Fibroblast of skin of back (primary cell): Measurements from ENCODE around the gene SLC22A17.

Experiments
- DNase-seq: peaks from one replicate; pipeline ENCODE4 v3.0.0-alpha.2; 2013

Gene SLC22A17

DNA sequence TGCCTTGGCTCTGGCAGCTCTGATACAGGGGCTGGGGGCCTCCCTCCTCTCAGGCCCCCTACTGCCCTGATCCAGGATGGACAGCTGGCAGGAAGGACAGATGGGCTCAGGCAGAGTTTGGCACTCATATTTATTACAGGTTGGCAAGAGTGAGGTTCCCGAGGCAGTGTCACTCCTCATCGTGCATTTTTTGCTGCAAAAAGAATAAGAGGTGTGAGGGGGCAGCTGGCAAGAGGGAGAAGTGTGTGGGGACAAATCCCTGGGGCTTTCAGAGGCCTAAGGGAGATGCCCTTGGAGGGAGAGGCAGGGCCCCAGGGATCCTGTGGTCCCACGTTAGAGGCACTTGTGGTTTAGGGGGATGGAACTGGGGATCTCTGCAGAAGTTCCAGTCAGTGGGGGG, 29.2 kb upstream of the SLC22A17 start:
- no peak for DNase-seq

DNA sequence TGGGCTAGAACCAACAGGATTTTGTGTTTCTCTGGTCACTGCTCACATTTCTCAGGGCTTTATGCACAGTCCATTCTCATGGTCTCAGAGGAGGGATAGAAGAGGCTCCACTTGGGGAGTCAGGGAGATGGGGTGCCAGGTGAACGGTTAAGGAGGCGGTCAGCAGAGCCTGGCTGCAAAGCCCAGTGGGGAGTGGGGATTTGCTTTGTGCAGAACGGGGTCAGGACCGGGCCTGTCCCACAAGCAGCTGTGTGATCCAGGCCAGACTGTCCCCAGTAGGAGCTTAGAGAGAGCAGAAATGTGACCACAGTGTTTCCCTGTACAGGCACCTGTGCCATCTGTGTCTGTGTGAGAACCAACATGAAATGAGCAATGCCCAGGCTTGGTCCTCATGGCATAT, 28.3 kb upstream of the SLC22A17 start:
- DNase-seq: no peak

DNA sequence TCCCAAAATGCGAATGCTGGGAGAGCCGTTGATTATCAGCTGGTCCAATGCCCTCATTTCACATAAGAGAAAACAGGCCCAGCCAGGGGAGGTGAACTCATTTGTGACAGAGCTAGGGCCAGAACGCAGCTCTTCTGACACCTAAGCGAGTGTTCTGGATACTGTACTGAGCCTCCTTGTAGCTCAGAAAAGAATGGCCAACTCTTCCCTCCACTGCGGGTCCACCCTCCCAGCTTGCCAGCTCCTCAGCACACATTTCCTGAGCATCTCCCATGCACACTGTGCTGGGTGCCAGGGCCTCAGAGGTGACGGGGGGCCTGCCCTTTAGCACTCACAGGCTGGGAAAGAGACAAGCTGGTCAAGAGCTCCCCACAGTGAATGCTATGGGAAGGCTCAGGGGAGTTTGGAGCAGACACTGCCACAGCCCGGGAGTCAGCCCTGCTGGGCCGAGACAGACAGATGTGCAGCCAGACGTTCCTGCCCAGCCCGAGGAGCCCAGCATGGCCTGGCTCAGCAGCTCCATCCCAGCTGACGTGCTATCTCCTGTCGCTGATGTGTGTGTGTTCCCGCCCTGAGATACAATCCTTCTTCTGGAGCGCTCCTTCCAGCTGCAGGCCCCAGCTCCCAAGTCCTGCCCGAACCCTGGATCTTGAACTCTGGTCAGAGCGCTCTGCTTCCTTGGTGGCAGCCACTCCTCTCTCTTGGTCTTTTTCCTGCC, 27.7 kb upstream of the SLC22A17 start:
- no peak for DNase-seq

DNA sequence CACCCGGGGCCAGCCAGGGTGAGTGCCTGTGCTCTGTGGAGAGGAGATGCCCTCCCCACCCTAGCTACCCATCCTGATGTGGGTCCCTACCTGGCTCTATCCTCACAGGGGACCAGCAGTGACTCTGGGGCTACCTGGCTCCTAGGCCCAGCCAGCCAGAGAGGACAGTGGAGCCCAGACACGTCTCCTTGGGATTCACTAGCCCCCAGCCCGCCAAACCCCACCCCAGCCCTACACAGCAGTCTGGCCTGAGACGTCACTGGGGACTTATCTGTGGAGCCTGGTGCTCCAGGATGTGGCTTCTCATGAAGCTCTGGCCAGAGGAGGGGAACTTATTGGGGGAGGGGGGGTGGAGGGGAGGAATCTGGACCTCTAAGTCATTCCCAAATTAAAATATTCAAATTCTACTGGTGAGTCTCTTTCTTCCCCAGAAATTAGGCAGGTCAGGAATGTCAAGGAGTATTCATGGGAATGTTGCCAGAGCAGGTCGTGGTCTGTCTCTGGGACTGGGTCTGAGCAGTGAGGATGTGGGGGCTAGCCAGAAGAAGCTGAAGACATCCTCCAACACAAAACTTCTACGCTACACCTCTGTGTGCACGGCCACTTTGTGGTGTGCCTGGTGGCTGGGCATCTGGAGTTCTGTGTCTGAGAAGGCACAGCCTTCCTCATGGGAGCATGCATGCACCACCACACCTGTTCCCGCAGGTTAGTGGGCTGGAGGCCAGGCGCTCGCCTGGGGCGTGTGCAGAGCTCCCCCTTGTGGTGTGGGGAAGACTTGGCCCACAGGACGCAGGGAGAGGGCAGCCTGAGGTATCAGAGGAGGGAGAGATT, 26.9 kb upstream of the SLC22A17 start:
- peak; percentile 22 for DNase-seq

DNA sequence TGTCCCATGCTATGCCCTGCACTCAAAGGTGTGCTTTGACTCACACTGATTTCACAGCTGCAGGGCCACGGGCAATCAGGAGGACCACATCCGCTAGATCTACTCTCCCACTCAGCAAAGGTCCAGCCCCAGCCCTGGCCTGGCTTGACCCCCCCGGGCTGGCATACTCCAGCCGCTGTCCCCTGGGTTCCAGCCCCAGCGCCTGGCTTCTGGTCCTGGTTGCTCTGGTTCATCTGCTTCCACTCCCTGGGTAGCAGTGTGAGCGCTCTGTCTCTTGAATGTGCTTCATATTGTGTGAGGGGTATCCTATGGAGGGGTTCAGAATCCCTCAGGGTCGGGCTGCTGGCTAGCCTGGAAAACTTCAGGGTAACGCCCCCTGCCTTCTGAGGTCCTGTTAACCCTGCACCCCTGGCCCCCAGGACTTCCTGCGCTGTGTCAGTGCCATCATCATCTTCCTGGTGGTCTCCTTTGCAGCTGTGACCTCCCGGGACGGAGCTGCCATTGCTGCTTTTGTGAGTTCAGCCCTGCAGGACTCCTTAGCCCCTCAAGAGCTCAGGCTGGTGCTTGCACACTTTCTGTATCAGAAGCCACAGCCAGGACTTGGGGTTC, 26.0 kb upstream of the SLC22A17 start:
- DNase-seq: no peak

DNA sequence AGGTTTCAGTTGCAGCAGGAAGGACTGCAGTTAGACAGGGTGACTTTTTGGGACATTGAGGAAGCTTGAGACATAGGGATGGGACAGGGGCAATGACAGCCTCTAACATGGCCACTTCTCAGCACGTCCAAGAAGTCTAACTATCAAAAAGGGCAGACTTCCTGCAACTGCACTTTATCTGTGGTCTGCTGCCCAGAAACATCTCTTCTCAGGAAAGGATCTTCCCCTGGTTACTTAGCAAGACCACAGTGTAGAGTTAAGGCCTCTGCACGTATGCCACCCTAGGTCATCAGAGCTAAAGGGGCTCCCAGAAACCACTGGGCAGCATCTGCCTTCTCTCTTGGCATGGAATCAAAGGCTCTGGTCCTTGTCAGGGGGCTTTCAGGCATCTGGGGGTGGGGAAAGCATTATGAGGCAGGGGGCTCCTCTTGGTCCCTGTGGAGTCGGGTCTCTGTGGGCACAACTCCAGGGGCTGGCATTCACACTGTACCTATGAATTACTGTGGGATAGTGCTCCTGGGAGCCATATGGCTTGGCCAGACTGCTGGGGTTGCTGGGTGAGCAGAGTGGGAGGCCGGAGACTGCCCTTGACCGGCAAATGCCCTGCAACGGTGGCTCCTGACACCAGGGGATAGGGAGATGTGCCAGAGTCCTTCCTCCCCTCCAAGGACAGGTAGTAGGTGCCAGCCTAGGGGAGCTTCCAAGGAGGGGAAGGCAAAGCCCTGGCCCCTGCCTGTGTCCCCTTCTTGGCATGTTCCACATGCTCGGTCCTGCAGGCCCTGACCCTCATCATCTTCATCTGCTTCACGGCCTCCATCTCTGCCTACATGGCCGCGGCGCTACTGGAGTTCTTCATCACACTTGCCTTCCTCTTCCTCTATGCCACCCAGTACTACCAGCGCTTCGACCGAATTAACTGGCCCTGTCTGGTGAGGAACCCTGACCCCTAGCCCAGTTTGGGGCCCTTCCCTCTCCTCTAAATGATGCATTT, 25.2 kb upstream of the SLC22A17 start:
- no peak for DNase-seq

DNA sequence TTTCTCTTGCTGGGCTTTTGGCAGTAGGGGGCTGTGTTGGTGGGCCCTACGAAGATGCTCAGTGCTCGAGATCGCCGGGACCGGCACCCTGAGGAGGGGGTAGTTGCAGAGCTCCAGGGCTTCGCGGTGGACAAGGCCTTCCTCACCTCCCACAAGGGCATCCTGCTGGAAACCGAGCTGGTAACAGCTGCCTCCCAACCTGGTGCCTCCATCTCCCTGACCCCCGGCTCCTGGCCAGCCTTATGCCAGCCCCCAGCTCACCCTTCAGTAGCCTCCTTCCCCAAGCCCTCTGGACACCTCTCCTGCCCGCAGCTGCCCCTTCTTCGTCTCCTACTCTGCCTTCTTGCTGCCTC, 24.5 kb upstream of the SLC22A17 start:
- DNase-seq: no peak

DNA sequence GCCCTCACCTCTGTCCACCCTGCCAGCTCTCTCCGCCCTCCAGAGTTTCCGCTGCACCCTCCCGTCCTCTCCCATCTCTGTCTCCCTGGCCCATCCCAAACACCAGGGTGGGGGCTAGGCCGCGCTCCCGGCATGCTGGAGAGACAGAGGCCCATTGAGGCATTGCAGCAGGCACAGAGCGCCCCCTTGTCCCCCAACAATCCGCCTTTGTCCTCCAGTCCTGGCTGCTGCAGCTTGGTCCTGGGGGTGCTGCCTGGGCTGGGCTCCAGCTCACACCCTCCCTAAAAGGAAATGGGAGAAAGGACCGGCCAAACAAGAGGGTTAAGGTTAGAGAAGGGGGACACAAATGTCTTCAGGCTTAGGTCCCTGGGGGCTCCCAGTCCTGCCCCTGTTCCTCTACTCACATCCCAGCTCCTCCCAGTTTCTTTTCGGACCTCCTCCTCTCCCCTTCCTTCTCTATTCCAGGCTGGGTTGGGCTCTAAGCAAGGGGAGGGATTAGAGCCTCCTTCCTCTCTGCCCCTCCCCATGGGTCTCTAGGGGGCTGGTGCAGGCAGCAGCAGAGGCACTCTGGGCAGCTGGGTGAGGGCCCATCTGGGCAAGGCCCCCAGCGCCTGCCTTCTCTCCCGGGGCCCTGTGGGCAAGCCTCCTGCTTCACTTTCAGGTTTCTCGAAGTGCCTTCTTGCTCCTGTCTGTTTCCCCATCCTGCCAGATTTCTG, 24.0 kb upstream of the SLC22A17 start, which contains the start of gene CMTM5:
CMTM5 (plus strand) TSS at position 565 of the 716 bp plus-strand sequence. CDS start 206 bp downstream, outside the sequence.
- DNase-seq: peak; percentile 33

DNA sequence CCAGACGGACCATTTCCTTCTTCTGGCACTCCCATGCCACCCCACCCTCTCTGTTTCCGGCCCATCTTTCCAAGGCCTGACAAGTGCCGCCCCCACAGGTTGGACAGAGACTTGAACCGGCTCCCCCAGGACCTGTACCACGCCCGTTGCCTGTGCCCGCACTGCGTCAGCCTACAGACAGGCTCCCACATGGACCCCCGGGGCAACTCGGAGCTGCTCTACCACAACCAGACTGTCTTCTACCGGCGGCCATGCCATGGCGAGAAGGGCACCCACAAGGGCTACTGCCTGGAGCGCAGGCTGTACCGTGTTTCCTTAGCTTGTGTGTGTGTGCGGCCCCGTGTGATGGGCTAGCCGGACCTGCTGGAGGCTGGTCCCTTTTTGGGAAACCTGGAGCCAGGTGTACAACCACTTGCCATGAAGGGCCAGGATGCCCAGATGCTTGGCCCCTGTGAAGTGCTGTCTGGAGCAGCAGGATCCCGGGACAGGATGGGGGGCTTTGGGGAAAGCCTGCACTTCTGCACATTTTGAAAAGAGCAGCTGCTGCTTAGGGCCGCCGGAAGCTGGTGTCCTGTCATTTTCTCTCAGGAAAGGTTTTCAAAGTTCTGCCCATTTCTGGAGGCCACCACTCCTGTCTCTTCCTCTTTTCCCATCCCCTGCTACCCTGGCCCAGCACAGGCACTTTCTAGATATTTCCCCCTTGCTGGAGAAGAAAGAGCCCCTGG, 23.0 kb upstream of the SLC22A17 start:
- no peak for DNase-seq

DNA sequence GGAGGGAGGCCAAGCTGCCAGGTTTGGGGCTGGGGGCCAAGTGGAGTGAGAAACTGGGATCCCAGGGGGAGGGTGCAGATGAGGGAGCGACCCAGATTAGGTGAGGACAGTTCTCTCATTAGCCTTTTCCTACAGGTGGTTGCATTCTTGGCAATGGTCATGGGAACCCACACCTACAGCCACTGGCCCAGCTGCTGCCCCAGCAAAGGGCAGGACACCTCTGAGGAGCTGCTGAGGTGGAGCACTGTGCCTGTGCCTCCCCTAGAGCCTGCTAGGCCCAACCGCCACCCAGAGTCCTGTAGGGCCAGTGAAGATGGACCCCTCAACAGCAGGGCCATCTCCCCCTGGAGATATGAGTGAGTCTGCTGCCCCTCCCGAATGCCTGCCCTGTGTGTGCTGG, 20.4 kb upstream of the SLC22A17 start:
- DNase-seq: no peak

DNA sequence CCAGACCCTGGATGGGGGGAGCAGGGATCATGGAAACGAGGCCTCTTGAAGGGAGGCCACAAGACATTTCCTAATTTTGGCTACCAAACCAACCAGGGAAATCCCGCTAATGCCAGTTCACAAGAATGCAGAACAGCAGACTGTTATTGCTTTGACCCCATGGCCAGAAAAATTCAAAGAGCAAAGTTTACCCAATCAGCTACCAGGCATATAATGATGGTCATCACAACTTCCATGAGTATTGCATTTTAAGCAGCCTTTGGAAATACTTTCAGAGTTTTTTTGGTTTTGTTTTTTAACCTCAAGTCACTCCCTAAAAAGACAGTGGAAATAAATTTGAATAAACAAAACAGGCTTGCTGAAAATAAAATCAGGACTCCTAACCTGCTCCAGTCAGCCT, 19.8 kb upstream of the SLC22A17 start, which contains the start of gene IL25:
IL25 (plus strand) TSS at position 301 of the 400 bp plus-strand sequence.
- no peak for DNase-seq

DNA sequence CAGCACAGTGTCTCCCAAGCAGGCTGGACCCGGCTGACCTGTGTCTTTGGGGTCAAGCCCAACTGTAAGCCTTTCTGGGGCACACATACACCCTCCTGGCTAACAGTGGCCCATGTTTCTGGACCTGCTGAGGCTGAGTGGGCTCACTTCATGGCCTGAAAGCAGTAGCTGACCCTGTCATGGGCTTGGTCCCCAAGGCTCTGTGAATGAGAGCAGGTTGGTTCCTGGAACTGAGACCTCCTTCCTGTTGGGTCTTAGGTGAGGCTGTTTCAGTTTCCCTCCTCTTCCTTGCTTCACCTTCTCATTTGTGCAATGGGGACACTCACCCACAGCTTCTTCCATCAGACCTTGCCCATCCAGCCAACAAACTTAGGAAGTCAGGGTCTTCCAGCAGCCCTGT, 19.2 kb upstream of the SLC22A17 start:
- DNase-seq: no peak

DNA sequence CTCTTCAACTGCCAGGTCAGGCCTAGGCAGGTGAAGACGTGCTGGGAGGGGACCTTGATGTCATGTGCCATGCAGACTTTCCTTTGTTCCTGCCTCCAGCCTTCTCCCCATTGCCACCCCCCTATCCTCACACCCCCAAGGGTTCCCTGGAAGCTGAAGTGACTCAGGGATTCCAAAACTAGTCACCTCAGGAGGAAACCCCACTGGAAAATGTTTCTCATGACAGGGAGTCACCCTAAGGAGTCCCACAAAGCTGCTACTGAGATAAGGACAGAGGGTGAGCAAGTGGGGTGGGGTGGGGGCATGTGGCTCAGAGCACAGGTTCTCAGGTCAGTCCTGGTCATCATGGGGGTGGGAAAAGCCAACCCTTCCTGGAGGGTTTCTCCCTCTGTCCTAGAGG, 17.5 kb upstream of the SLC22A17 start:
- DNase-seq: no peak

DNA sequence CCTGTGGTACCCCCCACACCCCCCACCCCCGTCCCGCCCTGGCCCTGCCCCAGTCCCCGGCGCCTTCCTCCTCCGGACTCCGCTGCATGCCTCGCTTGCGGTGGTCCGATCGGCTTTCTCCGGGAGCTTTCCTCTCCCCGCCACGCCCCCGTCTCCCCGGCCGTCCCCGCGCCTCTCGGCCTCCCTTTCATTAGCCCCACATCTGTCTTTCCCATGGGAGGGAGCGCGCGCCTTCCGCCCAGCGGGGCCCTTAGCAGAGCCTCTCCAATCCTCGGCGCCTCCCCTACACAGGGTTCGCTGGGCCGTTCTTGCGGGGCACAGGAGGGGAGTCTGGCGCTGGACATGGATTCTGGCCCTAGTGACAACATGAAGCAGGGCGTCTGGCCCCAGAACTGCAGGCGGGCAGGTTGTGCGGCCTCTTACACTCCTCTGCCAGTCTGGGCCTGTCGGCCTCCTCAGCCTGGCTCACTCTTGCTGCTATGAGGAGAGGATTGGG, 13.8 kb upstream of the SLC22A17 start:
- peak; percentile 77 for DNase-seq

DNA sequence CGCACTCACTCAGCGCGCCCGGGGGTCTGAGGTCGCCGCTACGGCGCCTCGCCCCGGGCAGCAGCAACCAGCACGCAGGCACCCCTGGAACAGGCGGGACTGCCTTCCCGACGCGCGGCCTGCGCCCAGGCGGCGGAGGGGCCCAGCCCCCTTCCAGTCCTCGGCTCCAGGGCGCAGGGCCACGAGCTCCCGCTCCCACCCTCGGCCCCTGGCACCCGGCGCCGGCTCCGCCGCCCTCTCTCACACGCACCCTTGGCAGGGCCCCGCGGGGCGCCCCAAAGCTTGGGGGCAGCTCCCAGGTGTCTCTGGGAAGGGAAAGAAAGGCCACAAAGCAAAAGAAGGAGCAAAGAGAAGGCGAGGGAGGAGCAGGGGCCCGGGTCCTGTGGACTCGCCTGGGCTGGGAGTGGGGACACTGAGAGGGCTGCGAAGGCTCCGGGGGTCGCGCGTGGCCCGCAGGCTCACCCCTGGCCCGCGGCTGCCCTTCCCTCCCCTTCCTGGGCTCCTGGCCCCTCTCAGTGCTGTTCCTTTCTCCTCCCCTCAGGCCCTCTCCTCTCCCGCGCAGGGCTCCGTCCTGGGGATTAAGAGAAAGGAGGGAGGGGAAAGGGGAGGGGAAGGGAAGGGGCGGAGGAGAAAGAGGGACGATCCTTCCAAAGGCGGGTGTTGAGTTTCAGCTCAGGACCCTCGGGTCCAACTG, 13.2 kb upstream of the SLC22A17 start:
- DNase-seq: peak; percentile 83

DNA sequence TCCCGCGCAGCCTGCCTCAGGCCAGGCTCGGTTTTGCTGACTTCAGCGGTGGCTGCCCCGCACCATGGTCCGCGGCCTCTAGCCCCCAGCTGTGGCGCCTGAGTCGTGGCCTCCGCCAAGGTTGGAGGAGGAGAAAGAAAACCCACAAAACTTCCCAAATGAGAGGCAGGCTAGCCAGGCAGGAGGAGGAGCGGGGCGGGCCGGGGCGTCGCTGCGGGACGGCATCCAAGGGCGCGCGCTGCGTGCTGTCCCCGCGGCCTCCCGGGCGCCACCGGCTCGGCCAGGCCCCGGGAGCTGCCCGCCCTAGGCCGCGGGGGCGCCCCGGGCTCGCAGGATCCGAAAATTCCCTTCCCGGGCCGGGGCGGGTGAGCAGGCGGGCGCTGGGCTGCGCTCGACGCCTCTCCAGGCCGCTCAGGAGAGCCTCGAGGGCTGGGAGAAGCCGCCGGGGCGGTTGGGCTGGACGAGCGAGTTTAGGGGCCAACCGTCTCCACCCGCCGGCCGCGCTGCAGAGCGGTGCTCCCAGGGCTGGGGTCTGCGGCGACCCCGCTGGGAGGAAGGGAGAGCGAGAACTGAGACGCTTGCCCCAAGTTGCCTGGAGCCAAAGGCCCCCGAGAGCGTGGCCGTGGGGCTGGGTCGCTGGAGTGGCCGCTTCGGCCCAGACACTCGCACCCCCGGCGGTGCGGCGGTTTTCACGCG, 12.5 kb upstream of the SLC22A17 start, which contains the start of gene EFS:
EFS (minus strand) TSS at position 137 of the 696 bp plus-strand sequence. CDS start 147 bp downstream, outside the sequence.
- peak; percentile 46 for DNase-seq

DNA sequence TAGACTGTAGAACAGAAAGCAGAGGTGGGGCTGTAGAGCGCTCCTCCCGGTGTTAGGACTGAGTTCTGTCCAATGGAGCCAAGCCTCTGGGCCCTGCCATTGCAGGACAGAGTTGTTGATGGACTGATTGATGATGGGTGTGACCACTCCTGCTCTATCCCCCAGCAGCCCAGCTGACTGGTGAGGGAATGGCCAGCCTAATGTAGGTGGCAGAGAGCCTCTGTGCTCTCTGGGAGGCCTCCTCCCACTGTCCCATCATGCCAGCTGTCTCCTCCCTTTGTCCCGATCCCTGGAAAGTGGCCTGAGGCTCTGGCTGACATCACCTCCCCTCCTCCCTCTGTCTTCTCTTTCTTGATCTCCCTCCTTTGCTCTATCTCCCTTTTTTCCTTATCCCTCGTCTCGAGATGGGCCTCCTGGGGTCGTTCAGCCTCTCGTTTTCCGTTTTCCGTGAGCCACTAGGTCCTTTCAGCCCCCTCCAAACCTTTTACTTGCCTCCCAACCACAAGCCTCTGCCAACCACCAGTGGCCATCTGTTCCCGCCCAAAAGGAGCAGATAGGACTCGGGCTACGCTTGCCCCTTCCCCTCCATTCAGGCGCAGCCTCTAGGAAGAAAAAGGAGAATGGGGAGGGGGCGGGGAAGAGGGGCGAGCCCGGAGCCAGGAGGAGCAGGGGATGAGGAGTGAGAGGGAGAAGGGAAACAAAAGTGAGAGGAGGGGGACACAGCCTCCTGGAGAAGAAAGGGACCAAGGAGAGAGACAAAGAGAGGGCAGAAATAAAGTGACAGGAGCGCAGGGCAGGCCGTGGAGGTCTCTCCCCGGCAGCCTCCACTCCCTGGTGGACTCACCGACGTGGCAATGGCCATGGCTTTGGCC, 11.7 kb upstream of the SLC22A17 start:
- peak; percentile 69 for DNase-seq

DNA sequence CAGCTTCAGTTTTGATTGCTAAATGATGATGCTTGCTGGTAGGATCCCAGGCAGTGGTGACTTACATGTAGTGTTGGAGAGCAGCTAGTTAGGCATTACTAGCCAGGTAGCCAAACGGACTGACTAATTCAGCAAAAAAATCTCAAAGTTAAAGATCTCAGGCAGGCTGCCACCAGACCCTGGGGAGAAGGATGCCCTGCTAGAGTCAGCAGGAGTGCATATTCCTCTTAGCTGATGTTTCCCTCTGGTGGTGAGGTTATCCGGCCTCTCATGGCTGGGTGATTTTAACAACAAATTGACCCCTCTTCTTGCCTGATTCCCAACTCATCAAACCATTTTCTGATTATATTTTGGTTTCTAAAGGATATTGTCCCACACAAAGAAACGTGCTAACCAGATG, 9.5 kb upstream of the SLC22A17 start:
- peak; percentile 16 for DNase-seq
